PC-3 (cell line): ENCODE data around the gene ARHGAP15. TPM values are rescaled to one million over a fixed set of nuclear protein-coding genes. Genes with fewer than 3 reads are reported as not detected.

Experiments
- ATAC-seq: fragments of 200-7000 bp; cut with Tn5 transposase; 2 replicates; pipeline ENCODE4 v1.9.1; 2020; ENCODE audit warnings: mild to moderate bottlenecking, moderate library complexity
- BruUV-seq: library from RNA; stranded (reverse); fragments of 400-500 nt; replicated peaks from 2 replicates; lab custom pipeline; 2021; lab: Mats Ljungman, UMichigan
- CTCF ChIA-PET: fragments of 300-600 bp; sonication (Branson Sonifier 250); formaldehyde crosslinking; loops from one replicate; lab custom pipeline; 2022; ENCODE audit warnings: antibody characterized with exemption; lab: Charles Lee
- POLR2A ChIA-PET: fragments of 300-600 bp; sonication (Branson Sonifier 250); formaldehyde crosslinking; loops from one replicate; lab custom pipeline; 2022; ENCODE audit warnings: antibody characterized with exemption; ENCODE audit not compliant: unreplicated experiment; lab: Charles Lee
- DNase-seq: peaks from one replicate; pipeline ENCODE4 v3.0.0-alpha.2; 2015
- H2AFZ ChIP-seq: fragments of 300-600 bp; sonication (generic); 2 replicates; pipeline ENCODE4 v1.6.0; 2016; ENCODE audit warnings: antibody characterized with exemption, low read length
- H3F3A ChIP-seq: fragments of 300-600 bp; sonication (generic); one replicate; pipeline ENCODE4 v1.6.0; 2017; ENCODE audit warnings: antibody characterized with exemption, low read length, control low read depth, mild to moderate bottlenecking; ENCODE audit not compliant: unreplicated experiment
- H3K27ac ChIP-seq: fragments of 300-600 bp; sonication (generic); 2 replicates; pipeline ENCODE4 v1.5.1; 2016; ENCODE audit warnings: mild to moderate bottlenecking, low read length
- H3K27me3 ChIP-seq: fragments of 300-600 bp; sonication (generic); 2 replicates; pipeline ENCODE4 v1.6.1; 2016; ENCODE audit warnings: low read length, mixed read lengths
- H3K36me3 ChIP-seq: fragments of 300-600 bp; sonication (generic); 2 replicates; pipeline ENCODE4 v1.6.1; 2016; ENCODE audit warnings: low read depth, mixed run types, low read length, mixed read lengths
- H3K4me1 ChIP-seq: fragments of 300-600 bp; sonication (generic); 2 replicates; pipeline ENCODE4 v1.5.1; 2016; ENCODE audit warnings: low read length; ENCODE audit not compliant: insufficient read depth
- H3K4me2 ChIP-seq: fragments of 300-600 bp; sonication (generic); 2 replicates; pipeline ENCODE4 v1.6.0; 2016; ENCODE audit warnings: low read length
- H3K4me3 ChIP-seq: fragments of 300-600 bp; sonication (generic); 2 replicates; pipeline ENCODE4 v1.5.1; 2016; ENCODE audit warnings: mild to moderate bottlenecking, low read length, mixed read lengths
- H3K79me2 ChIP-seq: fragments of 300-600 bp; sonication (generic); 2 replicates; pipeline ENCODE4 v1.6.1; 2017; ENCODE audit warnings: low read length, mixed read lengths
- H3K9ac ChIP-seq: fragments of 300-600 bp; sonication (generic); 2 replicates; pipeline ENCODE4 v1.6.0; 2016; ENCODE audit warnings: mild to moderate bottlenecking, low read length
- H3K9me2 ChIP-seq: fragments of 300-600 bp; sonication (generic); replicated peaks from 2 replicates; pipeline ENCODE4 v1.6.1; 2016; ENCODE audit warnings: mixed run types, low read length, mixed read lengths
- H3K9me3 ChIP-seq: fragments of 300-600 bp; sonication (generic); 2 replicates; pipeline ENCODE4 v1.6.1; 2016; ENCODE audit warnings: low read length, mixed read lengths
- H4K20me1 ChIP-seq: fragments of 300-600 bp; sonication (generic); 2 replicates; pipeline ENCODE4 v1.6.1; 2016; ENCODE audit warnings: low read length, mixed read lengths
- CTCF ChIP-seq: fragments of 300-600 bp; sonication (generic); conservative IDR thresholded peaks from 2 replicates; pipeline ENCODE4 v1.5.1; 2017; ENCODE audit warnings: antibody characterized with exemption, low read depth, mild to moderate bottlenecking, low read length
- EZH2 ChIP-seq: fragments of 300-600 bp; sonication (generic); IDR thresholded peaks from one replicate; pipeline ENCODE4 v1.6.1; 2017; ENCODE audit warnings: antibody characterized with exemption, mild to moderate bottlenecking, low read length; ENCODE audit not compliant: unreplicated experiment
- EZH2phosphoT487 ChIP-seq: fragments of 300-600 bp; sonication (generic); IDR thresholded peaks from 2 replicates; pipeline ENCODE4 v1.6.1; 2018; ENCODE audit warnings: mild to moderate bottlenecking, antibody characterized with exemption, low read length, borderline replicate concordance
- intact Hi-C: fragments of 100-400 bp; cut with micrococcal nuclease; formaldehyde crosslinking; loops from 2 replicates; pipeline ENCODE4 v1.9.0; 2023
- total RNA-seq: library from RNA; depleted of rRNA; stranded (reverse); fragments of >200 nt; gene quantifications from 2 replicates; pipeline ENCODE4 v1.2.3, GENCODE V29; 2014

Gene ARHGAP15
- total RNA-seq, 1 experiment from 2014 or later = not detected

DNA sequence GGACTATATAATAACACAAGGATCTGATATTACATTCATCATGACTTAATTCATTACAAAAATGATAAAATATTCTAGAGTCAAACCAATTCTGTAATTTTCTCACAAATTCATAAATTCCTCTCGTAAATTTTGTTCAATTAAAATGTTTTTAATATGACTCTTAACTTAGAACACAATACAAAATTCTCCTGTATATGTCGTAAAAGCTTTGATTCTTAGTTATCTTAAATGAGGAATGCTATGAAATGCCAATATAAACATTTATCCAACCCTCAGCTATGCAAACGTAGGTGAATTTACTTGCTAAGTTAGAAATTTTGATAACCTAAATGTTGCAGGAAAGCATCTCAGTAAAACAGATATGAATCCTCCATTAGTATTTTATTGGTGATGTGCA lies 28.9 kb downstream of the ARHGAP15 start:
- no peaks in the 10 kb centered on the region for H3K9me3 ChIP-seq
- CTCF ChIA-PET = interaction anchor here (0.6 kb wide), 1 partner anchor 102 kb away, joined by 3 read pairs; no protein-coding TSS in a partner anchor
- no peaks in the 10 kb centered on the region for H3K36me3 ChIP-seq
- TF ChIP-seq CTCF (no peak), EZH2 (no peak)
- H2AFZ ChIP-seq = no peak overlapping the region
- no peak overlapping the region for H3K4me3 ChIP-seq
- H3K4me1 ChIP-seq = no peaks in the 10 kb centered on the region
- H4K20me1 ChIP-seq = no peaks in the 10 kb centered on the region
- peaks cover 71% of the 10 kb centered on the region for H3K27me3 ChIP-seq
- ATAC-seq (peak; percentile 31; the same call in 1 of the 2 replicates), DNase-seq (no peak)
- no peak overlapping the region for H3K9ac ChIP-seq
- H3K79me2 ChIP-seq = no peaks in the 10 kb centered on the region
- POLR2A ChIA-PET = no interaction called here
- no peaks in the 10 kb centered on the region for H3F3A ChIP-seq
- no peak overlapping the region for H3K4me2 ChIP-seq
- intact Hi-C loops = loop anchor here (5.0 kb wide), 1 partner anchor 46 kb away; no protein-coding TSS in a partner anchor
- no peak overlapping the region for H3K27ac ChIP-seq
- no TSS peak for BruUV-seq
- H3K9me2 ChIP-seq = no peaks in the 10 kb centered on the region

DNA sequence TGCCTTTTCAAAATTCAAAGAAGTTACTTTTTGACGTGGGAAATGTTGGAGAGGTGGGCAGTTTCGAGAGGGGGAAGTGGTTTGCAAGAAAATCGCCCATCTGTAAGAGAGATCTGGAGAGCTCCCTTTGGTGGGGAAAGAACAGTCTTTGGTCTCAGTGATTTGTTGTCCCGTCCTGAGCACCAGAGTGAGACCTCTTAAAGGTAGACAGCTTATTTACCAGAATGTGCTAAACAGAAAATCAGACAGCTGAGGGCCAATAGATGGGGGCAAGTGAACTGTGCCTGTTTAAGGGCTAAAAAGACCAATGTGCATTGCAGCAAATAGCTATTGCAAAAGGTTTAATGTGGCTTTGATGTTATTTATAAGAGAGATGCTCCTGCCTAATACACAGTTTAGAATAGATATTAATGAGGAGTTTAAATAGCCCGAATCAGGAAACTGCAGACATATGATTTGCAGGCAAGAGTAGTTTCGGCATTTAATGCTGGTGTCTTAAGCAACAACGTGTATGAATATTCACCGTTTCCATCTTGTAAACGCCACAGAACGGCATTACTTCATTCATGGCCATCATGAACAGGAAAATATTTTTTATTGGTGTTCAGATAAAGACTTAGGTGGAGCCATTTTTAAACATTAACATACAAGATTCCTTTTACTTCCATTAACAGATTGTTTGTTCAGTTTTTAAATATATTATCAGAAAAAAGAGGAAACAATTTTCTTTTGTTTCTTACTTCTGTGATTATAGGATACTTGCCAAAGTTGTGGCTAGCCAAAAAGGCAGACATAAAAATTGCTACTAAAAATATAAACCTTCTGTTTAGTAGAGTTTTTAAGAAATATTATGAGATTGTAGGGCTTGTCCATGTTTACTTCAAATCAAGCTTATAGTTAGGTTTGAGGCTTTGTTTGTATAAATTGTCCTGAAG lies 29.6 kb downstream of the ARHGAP15 start:
- Histone ChIP-seq H3K9me2 (no peaks in the 10 kb centered on the region), H4K20me1 (no peaks in the 10 kb centered on the region), H3K9me3 (no peaks in the 10 kb centered on the region), H3K27me3 (peaks cover 75% of the 10 kb centered on the region), H3K9ac (no peak overlapping the region), H3K4me2 (no peak overlapping the region), H3K4me3 (no peak overlapping the region), H3K79me2 (no peaks in the 10 kb centered on the region), H3F3A (no peaks in the 10 kb centered on the region), H2AFZ (no peak overlapping the region), H3K36me3 (no peaks in the 10 kb centered on the region), H3K27ac (no peak overlapping the region), H3K4me1 (no peaks in the 10 kb centered on the region)
- CTCF ChIA-PET = interaction anchor here (0.6 kb wide), 1 partner anchor 101 kb away, joined by 3 read pairs; no protein-coding TSS in a partner anchor
- intact Hi-C loops = loop anchor here (5.0 kb wide), 1 partner anchor 47 kb away; no protein-coding TSS in a partner anchor
- no peak for DNase-seq
- ATAC-seq = no peak
- POLR2A ChIA-PET = no interaction called here
- BruUV-seq = no TSS peak
- TF ChIP-seq CTCF (no peak), EZH2 (no peak), EZH2phosphoT487 (no peak)

GRCh38 chr2:143159486-143159840 lies 30.2 kb downstream of the ARHGAP15 start:
- Histone ChIP-seq H3K4me3 (no peak overlapping the region), H3K36me3 (no peaks in the 10 kb centered on the region), H3K9me3 (no peaks in the 10 kb centered on the region), H3K4me2 (no peak overlapping the region), H3K9ac (no peak overlapping the region), H4K20me1 (no peaks in the 10 kb centered on the region), H3F3A (no peaks in the 10 kb centered on the region), H3K79me2 (no peaks in the 10 kb centered on the region), H3K27me3 (peaks cover 76% of the 10 kb centered on the region), H2AFZ (no peak overlapping the region), H3K9me2 (no peaks in the 10 kb centered on the region), H3K4me1 (no peaks in the 10 kb centered on the region), H3K27ac (no peak overlapping the region)
- no peak for ATAC-seq
- no TSS peak for BruUV-seq
- TF ChIP-seq CTCF (no peak), EZH2 (no peak), EZH2phosphoT487 (no peak)
- CTCF ChIA-PET = no interaction called here
- no peak for DNase-seq
- intact Hi-C loops = loop anchor here (5.0 kb wide), 1 partner anchor 47 kb away; no protein-coding TSS in a partner anchor
- POLR2A ChIA-PET = no interaction called here
